Activated naive CD8-positive, alpha-beta T cell treated with anti-CD3 and anti-CD28 coated beads, Interleukin-2, amount 10 ng/mL, durations not matched to agents 7 days and 5 days (primary cell): Measurements from ENCODE around the gene SELENOS. TPM values are rescaled to one million over a fixed set of nuclear protein-coding genes. Genes with fewer than 3 reads are reported as not detected.

Experiments used
- ATAC-seq: fragments of 150-1000 bp; cut with Tn5 transposase; one replicate; pipeline ENCODE4 v1.10.0; 2021; ENCODE audit warnings: low read depth, moderate library complexity
- POLR2A ChIA-PET: fragments of 350-600 bp; sonication (Branson Sonifier 250); formaldehyde crosslinking; loops from one replicate; lab custom pipeline; 2021; ENCODE audit warnings: antibody characterized with exemption; lab: Charles Lee
- DNase-seq: peaks from one replicate; pipeline ENCODE4 v3.0.0; 2021
- H3K27ac Mint-ChIP-seq: one replicate; pipeline ENCODE4 v1.8.0; 2022; ENCODE audit warnings: mild to moderate bottlenecking, mixed read lengths
- H3K27me3 Mint-ChIP-seq: one replicate; pipeline ENCODE4 v1.8.0; 2022; ENCODE audit warnings: mild to moderate bottlenecking, moderate library complexity, mixed read lengths
- H3K36me3 Mint-ChIP-seq: one replicate; pipeline ENCODE4 v1.8.0; 2021; ENCODE audit warnings: mild to moderate bottlenecking, mixed read lengths
- H3K4me1 Mint-ChIP-seq: one replicate; pipeline ENCODE4 v1.8.0; 2021; ENCODE audit warnings: mixed read lengths
- H3K4me3 Mint-ChIP-seq: one replicate; pipeline ENCODE4 v1.8.0; 2022; ENCODE audit warnings: mild to moderate bottlenecking, moderate library complexity, mixed read lengths
- H3K9me3 Mint-ChIP-seq: one replicate; pipeline ENCODE4 v1.8.0; 2021; ENCODE audit warnings: mixed read lengths
- total RNA-seq, 2 experiments: library from RNA; stranded (reverse); gene quantifications; one replicate each; pipeline ENCODE4 v1.2.3, GENCODE V29; 2021

The SELENOS gene
- total RNA-seq, 2 experiments from 2014 or later = 27.2 to 28.2 TPM

DNA sequence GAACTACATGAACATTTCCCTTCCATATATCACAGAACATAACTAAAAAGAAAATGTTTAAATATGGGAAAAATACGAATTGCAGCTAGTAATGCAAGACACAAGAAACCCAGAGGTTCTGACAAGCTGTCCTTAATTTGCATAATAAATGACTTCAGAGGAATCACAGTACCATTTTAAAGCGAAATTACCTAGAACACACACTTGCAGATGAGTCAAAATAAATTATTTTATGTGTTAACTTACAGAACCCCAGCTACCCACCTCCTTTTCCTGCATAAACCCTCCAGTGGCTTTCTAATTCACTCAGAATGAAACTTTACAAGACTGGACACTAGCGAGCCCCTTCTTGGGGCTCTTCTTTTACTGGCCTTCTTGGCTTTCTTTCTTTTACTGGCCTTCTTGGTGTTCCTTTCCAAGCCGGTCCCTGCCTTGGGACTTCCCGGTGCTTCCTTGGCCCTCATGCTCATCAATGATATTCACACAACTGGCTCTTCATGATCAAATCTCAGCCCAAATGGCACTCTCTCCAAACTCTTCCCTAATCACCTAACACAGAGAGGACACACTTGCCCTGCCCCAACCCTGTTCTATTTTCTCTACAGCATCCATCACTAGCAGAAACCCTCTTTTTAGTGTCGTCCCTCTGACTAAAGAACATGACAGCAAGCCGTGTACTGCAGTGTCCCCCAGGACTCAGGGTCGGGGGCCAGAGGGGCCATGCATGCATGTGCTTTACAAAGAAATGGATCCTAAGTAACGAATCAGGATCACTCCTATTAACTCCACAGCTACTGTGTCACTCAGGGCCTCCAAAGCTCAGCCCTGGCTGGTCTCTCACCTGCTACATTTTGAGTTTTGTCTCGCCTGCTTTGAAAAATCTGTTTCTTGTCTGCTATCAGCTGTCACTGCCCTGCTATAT lies 30.2 kb downstream of the SELENOS start:
- H3K4me1 Mint-ChIP-seq = peaks cover 76% of the 10 kb centered on the region
- ATAC-seq = no peak
- H3K27me3 Mint-ChIP-seq = no peaks in the 10 kb centered on the region
- no peaks in the 10 kb centered on the region for H3K9me3 Mint-ChIP-seq
- peaks cover 29% of the 10 kb centered on the region for H3K36me3 Mint-ChIP-seq
- POLR2A ChIA-PET = no interaction called here
- H3K27ac Mint-ChIP-seq = peak overlapping the region; percentile 41
- H3K4me3 Mint-ChIP-seq = peak overlapping the region; percentile 56
- no peak for DNase-seq

DNA sequence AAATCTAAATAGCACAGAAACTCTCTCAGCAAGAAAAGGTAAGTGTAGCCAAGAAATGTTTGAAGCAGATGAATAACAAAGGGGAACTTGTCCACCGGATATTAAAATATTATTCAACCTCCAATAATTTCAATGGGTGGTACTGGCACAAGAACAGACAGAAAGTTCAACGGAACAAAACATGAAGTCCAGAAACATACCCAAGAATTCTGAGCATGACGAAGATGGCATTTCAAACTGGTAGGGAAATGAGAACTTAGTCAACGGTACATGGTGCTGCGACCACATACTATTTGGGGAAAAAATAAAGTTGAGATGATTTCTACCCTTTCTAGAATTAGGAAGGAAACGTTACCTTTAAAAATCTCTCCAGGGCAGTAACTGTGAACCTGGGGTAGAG lies 30.9 kb downstream of the SELENOS start:
- Mint-ChIP-seq H3K27me3 (no peaks in the 10 kb centered on the region), H3K9me3 (no peaks in the 10 kb centered on the region), H3K27ac (no peak overlapping the region), H3K4me3 (peak overlapping the region; percentile 56), H3K36me3 (peaks cover 31% of the 10 kb centered on the region), H3K4me1 (peaks cover 78% of the 10 kb centered on the region)
- POLR2A ChIA-PET = no interaction called here
- no peak for DNase-seq
- ATAC-seq = no peak

DNA sequence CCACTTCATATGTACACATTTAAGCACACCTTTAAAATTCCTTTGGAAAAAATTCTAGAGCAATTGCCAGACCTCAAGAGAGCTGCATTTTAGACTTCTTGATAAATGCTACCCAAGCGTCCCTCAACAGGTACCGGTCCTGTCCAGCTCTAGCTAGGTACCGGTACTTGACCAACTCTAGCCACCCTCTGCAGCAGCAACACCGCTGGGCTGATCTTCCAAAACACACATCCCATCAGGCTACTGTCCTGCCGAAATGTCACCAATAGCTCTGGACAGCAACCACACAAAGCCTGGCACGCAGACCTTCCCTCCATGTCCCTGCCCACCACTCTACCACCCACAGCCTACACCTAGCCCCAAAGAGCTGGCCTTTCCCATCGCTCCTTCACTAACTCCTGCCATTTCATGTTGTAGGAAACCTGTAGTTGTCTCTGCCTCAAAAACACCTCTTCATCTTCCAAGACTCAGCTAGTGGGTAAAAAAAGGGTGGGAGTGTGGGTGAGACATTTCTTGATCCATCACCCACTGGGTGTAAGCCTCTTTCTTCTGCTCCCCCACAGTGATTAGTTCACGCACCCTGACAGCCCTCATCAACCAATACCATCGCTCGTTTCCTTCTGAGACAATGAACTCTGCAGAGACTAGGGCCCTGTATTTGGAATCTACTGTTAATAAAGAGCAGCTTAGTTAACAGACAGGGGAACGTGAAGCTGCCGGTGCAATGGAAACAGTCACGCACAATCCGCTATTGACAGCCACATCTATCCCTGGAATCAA lies 32.2 kb downstream of the SELENOS start:
- DNase-seq = no peak
- no peaks in the 10 kb centered on the region for H3K27me3 Mint-ChIP-seq
- peaks cover 79% of the 10 kb centered on the region for H3K4me1 Mint-ChIP-seq
- peak overlapping the region; percentile 78 for H3K4me3 Mint-ChIP-seq
- H3K9me3 Mint-ChIP-seq = no peaks in the 10 kb centered on the region
- peak overlapping the region; percentile 85 for H3K27ac Mint-ChIP-seq
- POLR2A ChIA-PET = no interaction called here
- peaks cover 28% of the 10 kb centered on the region for H3K36me3 Mint-ChIP-seq
- ATAC-seq = no peak

GRCh38 chr15:101244036-101244781 lies 33.1 kb downstream of the SELENOS start:
- DNase-seq (no peak), ATAC-seq (no peak)
- H3K36me3 Mint-ChIP-seq = peaks cover 26% of the 10 kb centered on the region
- H3K9me3 Mint-ChIP-seq = no peaks in the 10 kb centered on the region
- H3K27me3 Mint-ChIP-seq = no peaks in the 10 kb centered on the region
- peak overlapping the region; percentile 78 for H3K4me3 Mint-ChIP-seq
- peaks cover 79% of the 10 kb centered on the region for H3K4me1 Mint-ChIP-seq
- POLR2A ChIA-PET = interaction anchor here (3.3 to 3.8 kb wide), 2 partner anchors 8 to 116 kb away, joined by 14 to 22 read pairs; partner anchors contain the start of gene CHSY1
- peak overlapping the region; percentile 85 for H3K27ac Mint-ChIP-seq

GRCh38 chr15:101243420-101243819 lies 33.9 kb downstream of the SELENOS start:
- DNase-seq (no peak), ATAC-seq (no peak)
- Mint-ChIP-seq H3K4me1 (peaks cover 82% of the 10 kb centered on the region), H3K36me3 (peaks cover 22% of the 10 kb centered on the region), H3K27me3 (no peaks in the 10 kb centered on the region), H3K9me3 (no peaks in the 10 kb centered on the region), H3K4me3 (peak overlapping the region; percentile 78), H3K27ac (peak overlapping the region; percentile 85)
- POLR2A ChIA-PET = interaction anchor here (1.0 to 3.8 kb wide), 4 partner anchors 9 to 116 kb away, joined by 3 to 22 read pairs (median 10); partner anchors contain the start of genes CHSY1 and SNRPA1

DNA sequence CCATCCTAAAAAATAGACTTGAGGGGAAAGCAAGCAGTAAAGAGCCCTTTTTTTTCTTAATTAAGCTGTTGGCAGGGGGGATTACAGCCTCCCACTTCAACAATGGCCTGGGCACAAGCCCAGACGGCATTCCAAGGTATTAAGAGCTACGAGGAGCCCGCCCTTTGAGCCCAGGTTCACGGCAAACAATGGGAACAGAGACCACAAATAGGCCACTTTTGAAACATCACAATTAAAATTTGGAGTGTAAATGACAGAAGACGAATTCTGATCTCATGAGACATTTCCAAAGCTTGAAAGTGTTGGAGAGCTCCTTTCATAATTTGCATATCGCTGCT lies 34.3 kb downstream of the SELENOS start:
- POLR2A ChIA-PET = interaction anchor here (1.0 to 3.8 kb wide), 7 partner anchors 9 to 117 kb away, joined by 3 to 22 read pairs (median 7); partner anchors contain the start of genes CHSY1 and SNRPA1
- Mint-ChIP-seq H3K27me3 (no peaks in the 10 kb centered on the region), H3K4me3 (peak overlapping the region; percentile 78), H3K36me3 (peaks cover 19% of the 10 kb centered on the region), H3K4me1 (peaks cover 81% of the 10 kb centered on the region), H3K9me3 (no peaks in the 10 kb centered on the region), H3K27ac (peak overlapping the region; percentile 85)
- ATAC-seq = no peak
- DNase-seq = no peak

DNA sequence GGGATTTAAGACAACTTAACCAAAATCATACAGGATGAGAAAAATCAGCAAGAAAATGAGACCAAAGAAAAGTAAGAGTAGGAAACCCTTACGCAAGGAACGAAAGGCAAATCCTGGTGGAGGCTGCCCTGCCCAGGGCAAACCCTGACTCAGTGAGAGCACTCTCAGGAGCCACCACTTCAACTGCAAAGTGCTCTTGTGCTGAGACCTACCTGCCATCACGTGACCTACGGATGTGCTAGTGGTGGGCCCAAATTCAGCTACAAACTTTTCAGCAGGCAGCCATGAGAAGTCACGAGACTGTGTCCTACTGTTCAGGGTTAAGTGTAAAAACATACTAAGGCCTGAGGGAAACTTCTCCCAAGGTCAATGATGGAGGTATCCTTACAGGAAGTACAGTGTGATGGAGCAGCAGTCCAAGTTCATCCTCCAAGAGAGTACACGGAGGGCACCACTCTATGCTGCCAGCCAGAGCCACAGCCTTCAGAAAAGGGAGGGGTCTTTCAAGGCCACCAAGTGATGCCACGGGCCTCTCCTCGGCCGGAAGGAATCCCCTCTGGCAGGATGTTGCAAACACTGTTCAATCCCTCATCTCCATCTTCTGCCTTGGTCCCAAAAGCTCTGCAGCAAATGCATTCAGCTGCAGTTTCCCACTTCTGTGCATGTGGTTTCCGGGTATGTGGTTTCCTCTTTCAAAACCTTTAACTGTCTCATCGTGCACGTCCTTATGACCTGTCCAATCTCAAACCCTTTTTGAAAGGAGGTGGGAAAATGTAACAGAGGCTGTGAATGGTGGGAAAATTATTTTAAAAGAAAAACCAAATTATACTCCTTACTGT lies 34.9 kb downstream of the SELENOS start:
- POLR2A ChIA-PET = interaction anchor here (0.6 to 3.8 kb wide), 9 partner anchors 8 to 116 kb away, joined by 3 to 22 read pairs (median 5); partner anchors contain the start of genes CHSY1 and SNRPA1
- peak; percentile 70 for DNase-seq
- peak; percentile 83 for ATAC-seq
- Mint-ChIP-seq H3K36me3 (peaks cover 21% of the 10 kb centered on the region), H3K4me3 (peak overlapping the region; percentile 78), H3K27me3 (no peaks in the 10 kb centered on the region), H3K9me3 (no peaks in the 10 kb centered on the region), H3K4me1 (peaks cover 80% of the 10 kb centered on the region), H3K27ac (peak overlapping the region; percentile 85)

GRCh38 chr15:101240358-101240757 lies 36.9 kb downstream of the SELENOS start:
- Mint-ChIP-seq H3K36me3 (peaks cover 23% of the 10 kb centered on the region), H3K27me3 (no peaks in the 10 kb centered on the region), H3K4me1 (peaks cover 65% of the 10 kb centered on the region), H3K27ac (no peak overlapping the region), H3K4me3 (no peak overlapping the region), H3K9me3 (no peaks in the 10 kb centered on the region)
- POLR2A ChIA-PET = interaction anchor here (0.8 to 1.3 kb wide), 2 partner anchors 10 to 114 kb away, joined by 3 to 4 read pairs; no protein-coding TSS in a partner anchor
- ATAC-seq (no peak), DNase-seq (no peak)

DNA sequence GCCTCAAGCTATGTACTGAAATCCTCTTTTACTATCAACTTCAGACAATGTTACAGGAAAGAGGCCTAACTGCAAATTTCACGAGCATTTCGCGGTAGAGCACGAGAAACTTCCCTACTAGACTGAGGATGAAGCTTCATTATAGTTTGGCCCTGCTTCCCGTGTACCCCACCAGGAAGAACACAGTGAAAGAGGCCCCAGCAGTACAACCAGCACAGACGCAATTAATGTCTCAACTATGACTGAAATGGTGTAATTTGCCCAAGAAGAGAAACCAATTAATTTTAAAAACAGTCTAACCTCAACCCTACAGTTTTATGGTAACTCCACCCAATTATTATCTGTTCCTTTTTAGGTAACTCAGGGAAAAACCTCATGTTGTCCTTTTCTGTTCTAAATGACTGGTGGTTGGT lies 37.6 kb downstream of the SELENOS start:
- no peak for ATAC-seq
- H3K4me3 Mint-ChIP-seq = peak overlapping the region; percentile 64
- H3K27ac Mint-ChIP-seq = peak overlapping the region; percentile 77
- H3K27me3 Mint-ChIP-seq = no peaks in the 10 kb centered on the region
- POLR2A ChIA-PET = interaction anchor here (1.3 kb wide), 1 partner anchor 11 kb away, joined by 4 read pairs; no protein-coding TSS in a partner anchor
- peaks cover 59% of the 10 kb centered on the region for H3K4me1 Mint-ChIP-seq
- no peaks in the 10 kb centered on the region for H3K9me3 Mint-ChIP-seq
- DNase-seq = no peak
- H3K36me3 Mint-ChIP-seq = peaks cover 29% of the 10 kb centered on the region

- H3K9me3 Mint-ChIP-seq = no peaks in the 10 kb centered on the region
- ATAC-seq (no peak), DNase-seq (no peak)
- POLR2A ChIA-PET = no interaction called here
- H3K27me3 Mint-ChIP-seq = no peaks in the 10 kb centered on the region
- H3K4me1 Mint-ChIP-seq = peaks cover 47% of the 10 kb centered on the region
- H3K36me3 Mint-ChIP-seq = peaks cover 48% of the 10 kb centered on the region
- no peak overlapping the region for H3K27ac Mint-ChIP-seq
- no peak overlapping the region for H3K4me3 Mint-ChIP-seq
Observed at GRCh38 chr15:101237251-101237650, 40.0 kb downstream of the SELENOS start.

GRCh38 chr15:101233651-101234280 lies 43.5 kb downstream of the SELENOS start:
- ATAC-seq (no peak), DNase-seq (no peak)
- Mint-ChIP-seq H3K4me3 (no peak overlapping the region), H3K9me3 (peaks cover 3% of the 10 kb centered on the region), H3K27ac (no peak overlapping the region), H3K4me1 (peaks cover 30% of the 10 kb centered on the region), H3K36me3 (peaks cover 68% of the 10 kb centered on the region), H3K27me3 (no peaks in the 10 kb centered on the region)
- POLR2A ChIA-PET = no interaction called here

DNA sequence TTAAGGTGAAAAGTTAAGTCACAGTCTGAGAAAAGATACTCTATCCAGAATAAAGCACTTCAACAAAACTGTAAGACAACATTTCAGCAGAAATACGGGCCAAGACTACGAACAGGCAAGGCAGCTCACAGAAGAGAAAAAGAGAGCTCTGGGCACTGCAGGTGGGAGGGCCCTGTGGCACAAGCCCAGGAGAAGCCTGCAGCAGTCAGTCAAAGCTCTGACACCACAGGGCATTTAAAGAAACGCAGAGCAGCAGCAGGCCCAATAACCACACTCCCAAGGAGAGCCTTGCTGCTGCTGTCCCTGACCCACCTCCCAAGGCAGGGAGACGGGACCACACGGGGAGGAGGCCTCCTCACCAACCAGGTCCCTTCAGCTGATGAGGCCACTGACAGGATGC lies 44.6 kb downstream of the SELENOS start:
- H3K27ac Mint-ChIP-seq = no peak overlapping the region

More for the DNA sequence above, 44.6 kb downstream of the SELENOS start:
- H3K4me1 Mint-ChIP-seq = peaks cover 31% of the 10 kb centered on the region
- peaks cover 9% of the 10 kb centered on the region for H3K9me3 Mint-ChIP-seq
- POLR2A ChIA-PET = no interaction called here
- no peak overlapping the region for H3K4me3 Mint-ChIP-seq
- DNase-seq (no peak), ATAC-seq (no peak)
- H3K27me3 Mint-ChIP-seq = no peaks in the 10 kb centered on the region
- peaks cover 76% of the 10 kb centered on the region for H3K36me3 Mint-ChIP-seq
